Measurements from ENCODE around the gene GLRA1. TPM values are rescaled to one million over a fixed set of nuclear protein-coding genes. Genes with fewer than 3 reads are reported as not detected.

The GLRA1 gene
- total and polyA plus RNA-seq, 2 of the 4 experiments (the other 2 are of a cell fraction) = not detected

DNA sequence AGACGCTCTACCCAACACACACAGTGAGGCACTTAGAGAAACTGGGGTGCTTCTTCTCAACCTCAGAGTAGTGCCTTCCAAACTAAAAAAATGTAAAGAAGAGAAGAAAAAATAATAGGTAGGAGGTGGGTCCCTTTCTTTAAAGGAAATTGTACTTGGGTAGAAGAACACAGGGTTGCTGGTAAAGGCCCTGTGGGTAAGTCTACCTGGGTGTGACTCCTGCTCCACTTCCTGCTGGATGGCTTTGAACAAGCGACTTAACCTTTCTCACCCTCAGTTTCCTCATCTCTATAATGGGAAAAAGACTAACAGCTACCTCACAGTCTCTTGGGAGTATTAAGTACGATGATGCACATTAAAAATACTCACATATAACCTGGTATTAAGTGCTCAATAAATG is 32.1 kb upstream of the GLRA1 start:
- intact Hi-C loops (cut with micrococcal nuclease) (no loop called here), dilution Hi-C loops (cut with HindIII; ENCODE audit: low sequenced_read_pairs, unreplicated experiment) (no loop called here), in situ Hi-C loops (cut with MboI; ENCODE audit: low sequenced_read_pairs) (no loop called here)
- Histone ChIP-seq H3K9ac (ENCODE audit: low read depth, low read length) (no peak overlapping the region), H3K27ac (ENCODE audit: insufficient read depth, low read length) (no peak overlapping the region), H2BK20ac (ENCODE audit: low read depth, low read length) (no peak overlapping the region), H3K79me1 (ENCODE audit: low read depth in 1 of 2, low read length in 2 of 2) (no peaks in the 10 kb centered on the region), H3K4me1 (ENCODE audit: control insufficient read depth, insufficient read depth, low read length) (no peaks in the 10 kb centered on the region), H3K56ac (ENCODE audit: extremely low read depth, insufficient read depth, low read length) (no peak overlapping the region), H3K4ac (ENCODE audit: low read depth, low read length) (no peak overlapping the region), H3K4me2 (ENCODE audit: low read depth, low read length) (no peak overlapping the region), H3K4me3 (ENCODE audit: insufficient read depth, low read depth, low read length) (no peak overlapping the region), H3K9me1 (ENCODE audit: insufficient read depth, low read length) (no peaks in the 10 kb centered on the region), H3K14ac (replicated peaks; ENCODE audit: low read depth, low read length) (no peak overlapping the region), H4K5ac (ENCODE audit: low read depth, low read length) (no peak overlapping the region), H3K9me3 (ENCODE audit: control insufficient read depth, insufficient read depth, low read length) (no peaks in the 10 kb centered on the region), H3K23ac (ENCODE audit: low read depth, low read length) (no peak overlapping the region), H2AK9ac (replicated peaks; ENCODE audit: low read depth, low read length, poor library complexity) (no peak overlapping the region), H2AK5ac (ENCODE audit: low read depth, low read length) (no peak overlapping the region), H2BK15ac (ENCODE audit: low read depth, low read length) (no peak overlapping the region), H3K36me3 (ENCODE audit: control insufficient read depth, insufficient read depth, low read length) (no peaks in the 10 kb centered on the region), H3K27me3 (ENCODE audit: control insufficient read depth, insufficient read depth, low read length) (no peaks in the 10 kb centered on the region), H2BK5ac (ENCODE audit: low read depth, low read length, poor library complexity, severe bottlenecking) (no peak overlapping the region), H4K8ac (ENCODE audit: low read depth in 2 of 2, low read length in 2 of 2) (no peak overlapping the region), H4K91ac (ENCODE audit: insufficient read depth, low read depth, low read length) (no peak overlapping the region), H2AFZ (replicated peaks; ENCODE audit: low read length, poor library complexity) (no peak overlapping the region), H3K18ac (ENCODE audit: low read depth, low read length) (no peak overlapping the region), H2BK120ac (ENCODE audit: low read depth, low read length) (no peak overlapping the region), H4K20me1 (ENCODE audit: insufficient read depth, low read length) (no peaks in the 10 kb centered on the region)
- BruUV-seq (replicated peaks) = no TSS peak
- ATAC-seq (ENCODE audit: low read depth) = no peak
- ChIA-PET CTCF (no interaction called here), POLR2A (ENCODE audit: unreplicated experiment) (no interaction called here)
- WGBS, 2 experiments (ENCODE audit: extremely low coverage in 2 of 2, insufficient read length in 1 of 2) = no CpG with 5 or more reads among the region's 3 CpGs
- DNase-seq = no peak
- TF ChIP-seq USF2 (IDR thresholded peaks at IDR 0.05; ENCODE audit: low read depth, low read length) (no peak), RAD21 (IDR thresholded peaks at IDR 0.05; ENCODE audit: low read length) (no peak), CHD1 (IDR thresholded peaks at IDR 0.05; ENCODE audit: low read depth, low read length) (no peak)
